Germinal center (tissue), 1 donor: ENCODE results near the gene ZDHHC5.
A peak's percentile ranks its signal among the peaks of the same experiment; 100 is the strongest.
"Not testable (repeated sequence)": the region's sequence is repeated elsewhere in the genome, so short reads cannot be mapped to it uniquely, and the experiment has no call there.

ENCODE experiments used
- DNase-seq: peaks from one replicate; pipeline ENCODE4 v3.0.0; 2012; ENCODE audit warnings: mixed read lengths, low spot score

The ZDHHC5 gene

GRCh38 chr11:57667117-57667735 is 688 bp upstream of the ZDHHC5 start:
- peak; percentile 97 for DNase-seq

DNA sequence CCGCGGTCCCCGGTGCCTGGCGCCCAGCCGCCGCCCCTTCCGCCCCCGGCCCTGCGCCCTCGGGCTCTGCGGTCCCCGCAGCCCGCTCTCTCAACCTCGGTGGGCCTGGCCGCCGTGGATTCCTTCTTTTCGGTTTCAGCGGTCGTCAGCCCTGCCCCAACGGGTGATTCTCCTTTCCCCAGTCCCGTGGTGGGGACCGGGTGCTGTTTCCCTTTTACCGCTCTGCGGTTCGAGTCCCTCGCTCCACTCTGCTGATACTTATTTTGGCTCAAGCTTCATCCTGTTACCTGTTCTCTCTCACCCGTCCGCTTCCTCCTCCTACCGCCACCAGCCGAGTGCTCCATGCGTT is 494 bp downstream of the ZDHHC5 start:
- DNase-seq = peak; percentile 50

DNA sequence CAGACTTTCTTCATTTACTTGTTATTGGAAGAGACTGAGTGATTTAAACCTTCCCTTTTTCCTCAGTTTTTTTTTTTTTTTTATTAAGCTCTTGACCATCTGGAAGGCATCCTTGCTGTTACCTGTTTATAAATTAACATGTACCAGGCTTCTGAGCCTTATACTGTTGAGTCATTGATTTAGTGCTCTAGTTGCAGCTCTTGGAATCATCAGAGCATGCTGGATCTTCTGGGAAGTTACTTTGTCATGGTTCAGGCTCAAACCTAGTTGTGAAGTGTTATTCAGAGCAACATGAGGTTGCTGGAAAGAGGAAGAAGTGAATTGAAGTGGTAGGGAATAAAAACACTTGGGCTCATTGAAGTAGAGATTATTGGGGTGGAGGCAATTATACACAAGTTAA is 6.3 kb downstream of the ZDHHC5 start:
- no peak for DNase-seq

GRCh38 chr11:57675176-57675941 is 7.4 kb downstream of the ZDHHC5 start:
- no peak for DNase-seq

DNA sequence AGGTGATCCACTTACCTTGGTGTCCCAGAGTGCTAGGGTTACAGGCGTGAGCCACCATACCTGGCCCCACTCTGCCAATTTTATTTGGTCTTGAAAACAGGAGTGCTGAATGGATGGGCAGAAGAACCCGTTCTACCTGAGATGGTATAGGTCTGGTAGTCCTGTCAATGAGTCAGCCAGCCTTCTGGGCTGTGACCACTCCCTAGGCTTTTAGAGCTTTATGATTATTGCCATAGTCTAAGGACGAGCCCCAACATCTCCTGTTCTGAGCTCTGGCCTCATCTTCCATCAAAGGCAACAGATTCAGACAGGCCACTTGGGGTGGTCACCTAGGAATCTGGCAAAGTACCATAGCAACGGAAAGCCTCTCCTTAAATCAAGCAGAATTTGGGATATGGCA is 11.5 kb downstream of the ZDHHC5 start:
- no peak for DNase-seq

- no peak for DNase-seq
These were observed 12.6 kb downstream of the ZDHHC5 start for GRCh38 chr11:57680552-57680874.

GRCh38 chr11:57681168-57681567 is 13.3 kb downstream of the ZDHHC5 start:
- DNase-seq = no peak

GRCh38 chr11:57690474-57690873 is 22.6 kb downstream of the ZDHHC5 start:
- not testable (repeated sequence) for DNase-seq

DNA sequence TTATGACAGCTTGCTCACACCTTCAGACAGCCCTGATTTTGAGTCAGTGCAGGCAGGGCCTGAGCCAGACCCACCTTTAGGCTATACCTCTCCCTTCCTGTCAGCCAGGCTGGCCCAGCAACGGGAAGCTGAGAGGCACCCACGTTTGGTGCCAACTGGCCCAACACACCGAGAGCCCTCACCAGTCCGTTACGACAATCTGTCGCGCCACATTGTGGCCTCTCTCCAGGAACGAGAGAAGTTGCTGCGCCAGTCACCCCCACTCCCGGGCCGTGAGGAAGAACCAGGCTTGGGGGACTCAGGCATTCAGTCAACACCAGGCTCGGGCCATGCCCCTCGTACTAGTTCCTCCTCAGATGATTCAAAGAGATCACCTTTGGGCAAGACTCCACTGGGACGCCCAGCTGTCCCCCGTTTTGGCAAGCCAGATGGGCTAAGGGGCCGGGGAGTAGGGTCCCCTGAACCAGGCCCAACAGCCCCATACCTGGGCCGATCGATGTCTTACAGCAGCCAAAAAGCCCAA is 31.0 kb downstream of the ZDHHC5 start:
- no peak for DNase-seq

GRCh38 chr11:57699813-57700212 is 31.9 kb downstream of the ZDHHC5 start:
- no peak for DNase-seq

DNA sequence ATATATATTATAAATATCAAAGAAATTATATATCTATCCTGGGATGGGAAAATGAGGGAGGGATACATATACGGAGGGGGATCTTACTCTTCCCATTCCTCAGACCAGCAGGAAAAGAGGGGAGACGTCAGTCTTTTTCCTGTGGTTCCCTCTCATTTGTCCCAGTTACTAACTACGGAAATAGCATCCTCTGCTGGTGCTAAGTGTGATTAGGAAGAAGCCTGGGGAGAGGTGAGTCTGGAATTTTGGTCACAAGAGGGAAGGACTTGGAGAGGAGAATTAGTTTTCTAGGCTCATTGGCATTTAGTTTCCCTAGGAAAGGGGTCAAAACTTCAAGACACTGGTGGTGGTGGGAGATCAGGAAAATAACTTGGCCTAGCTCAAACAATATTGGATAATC is 32.5 kb downstream of the ZDHHC5 start:
- DNase-seq = no peak

- DNase-seq = no peak
These were observed 35.4 kb downstream of the ZDHHC5 start for GRCh38 chr11:57703341-57703740.

- DNase-seq = no peak
These were observed 37.0 kb downstream of the ZDHHC5 start for GRCh38 chr11:57704932-57705331.

DNA sequence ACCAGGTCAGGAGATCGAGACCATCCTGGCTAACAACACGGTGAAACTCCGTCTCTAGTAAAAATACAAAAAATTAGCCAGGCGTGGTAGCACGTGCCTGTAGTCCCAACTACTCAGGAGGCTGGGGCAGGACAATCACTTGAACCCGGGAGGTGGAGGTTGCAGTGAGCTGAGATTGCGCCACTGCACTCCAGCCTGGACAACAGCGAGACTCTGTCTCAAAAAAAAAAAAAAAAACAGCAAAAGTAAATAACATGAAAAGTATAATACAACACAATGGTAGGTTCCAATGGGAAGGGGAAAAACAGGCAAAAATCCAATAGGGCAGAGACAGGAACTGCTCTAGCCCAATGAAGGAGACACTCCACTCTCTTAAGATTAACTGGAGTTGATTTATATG is 37.5 kb downstream of the ZDHHC5 start:
- DNase-seq = not testable (repeated sequence)

DNA sequence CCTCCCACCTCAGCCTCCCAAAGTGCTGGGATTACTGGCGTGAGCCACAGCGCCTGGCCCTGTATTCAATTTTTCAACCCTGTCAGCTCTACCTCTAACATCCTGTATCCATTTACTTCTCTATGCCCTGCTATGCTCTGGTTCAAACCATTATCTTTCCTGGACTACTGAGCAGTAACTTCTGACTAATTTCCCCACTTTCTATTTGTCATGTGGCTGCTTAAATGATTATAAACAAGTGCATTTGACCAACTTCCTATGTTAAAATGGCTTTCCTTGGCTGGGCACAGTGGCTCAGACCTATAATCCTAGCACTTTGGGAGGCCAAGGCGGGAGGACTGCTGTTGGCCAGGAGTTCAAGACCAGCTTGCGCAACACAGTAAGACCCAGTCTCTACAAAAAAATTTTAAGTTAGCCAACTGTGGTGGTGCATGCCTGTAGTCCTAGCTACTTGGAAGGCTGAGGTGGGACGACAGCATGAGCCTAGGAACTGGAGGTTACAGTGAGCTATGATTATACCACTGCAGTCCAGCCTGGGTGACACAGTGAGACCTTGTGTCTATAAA is 42.0 kb downstream of the ZDHHC5 start:
- no peak for DNase-seq

DNA sequence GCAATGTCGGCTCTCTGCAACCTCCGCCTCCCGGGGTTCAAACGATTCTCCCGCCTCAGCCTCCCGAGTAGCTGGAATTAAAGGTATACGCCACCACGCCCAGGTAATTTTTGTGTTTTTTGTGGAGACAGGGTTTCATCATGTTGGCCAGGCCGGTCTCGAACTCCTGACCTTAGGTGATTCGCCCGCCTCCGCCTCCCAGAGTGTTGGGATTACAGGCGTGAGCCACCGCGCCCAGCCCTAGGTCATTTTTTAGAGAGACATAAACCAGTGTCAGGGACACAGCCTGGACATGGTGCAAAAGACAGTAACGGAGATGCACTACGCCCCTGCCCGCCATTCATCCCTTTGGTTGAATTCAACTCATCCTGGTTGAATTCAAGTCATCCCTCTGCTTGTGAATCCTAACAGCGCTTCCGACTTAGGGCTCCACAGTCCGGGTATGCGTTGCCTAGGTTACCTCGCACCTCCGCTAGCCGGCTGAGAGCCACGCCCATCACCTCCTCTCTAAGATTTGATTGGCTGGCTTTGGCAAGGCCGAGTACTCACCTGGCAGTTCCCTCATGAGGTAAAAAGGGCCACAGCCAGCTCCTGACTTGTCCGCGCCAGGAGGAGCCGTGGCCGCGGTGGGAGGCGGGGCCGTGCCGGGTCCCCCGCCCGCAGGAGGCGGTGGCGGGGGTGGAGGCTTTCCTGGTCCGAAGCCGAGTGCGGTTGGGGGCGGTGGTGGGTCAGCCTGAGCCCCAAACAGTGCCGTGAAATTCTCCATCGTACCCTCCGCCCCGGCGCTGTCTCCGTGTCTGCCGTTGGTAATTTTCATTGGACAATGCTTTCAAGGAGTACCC is 43.7 kb downstream of the ZDHHC5 start, which contains the start of gene MED19:
Gene MED19 (minus strand): TSS at position 802 of the 842 bp plus-strand sequence. CDS start 36 bp downstream, at position 766.
- peak; percentile 87 for DNase-seq

DNA sequence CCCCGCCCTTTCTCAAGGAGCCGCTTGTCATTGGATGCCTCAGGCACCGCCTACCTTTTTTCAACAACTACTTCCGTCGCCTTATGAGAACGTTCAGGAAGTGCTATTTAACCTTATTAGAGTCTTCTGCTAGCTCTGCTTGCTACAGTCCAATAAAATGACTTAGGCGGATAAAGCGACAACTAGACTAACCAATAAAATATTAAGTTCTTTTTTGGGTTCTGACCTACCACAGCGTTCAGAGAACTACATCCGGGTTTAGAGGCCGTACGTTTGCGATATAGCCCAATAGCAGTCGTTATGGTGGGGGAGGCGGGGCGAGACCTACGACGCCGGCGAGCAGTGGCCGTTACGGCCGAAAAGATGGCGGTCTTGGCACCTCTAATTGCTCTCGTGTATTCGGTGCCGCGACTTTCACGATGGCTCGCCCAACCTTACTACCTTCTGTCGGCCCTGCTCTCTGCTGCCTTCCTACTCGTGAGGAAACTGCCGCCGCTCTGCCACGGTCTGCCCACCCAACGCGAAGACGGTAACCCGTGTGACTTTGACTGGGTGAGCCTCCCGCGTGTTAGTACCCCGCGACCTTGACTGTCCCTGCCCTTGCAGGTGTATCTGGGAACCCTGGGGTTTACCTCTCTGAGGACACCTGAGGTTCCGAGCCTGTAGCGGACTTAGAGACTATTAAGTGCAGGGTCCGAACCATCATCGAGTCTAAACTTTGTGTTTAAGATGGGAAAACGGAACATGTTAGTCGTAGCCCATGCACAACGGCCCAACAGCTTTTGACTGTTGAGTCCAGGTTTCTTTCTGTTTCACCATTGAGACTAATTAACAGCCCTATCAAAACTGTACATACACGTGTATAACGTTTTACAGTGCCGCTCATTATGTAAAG is 44.6 kb downstream of the ZDHHC5 start, which contains the start of gene TMX2:
Gene TMX2 (plus strand): TSS at position 338 of the 895 bp plus-strand sequence. CDS start 26 bp downstream, at position 364.
- peak; percentile 93 for DNase-seq

- no peak for DNase-seq
These were observed 45.9 kb downstream of the ZDHHC5 start for GRCh38 chr11:57713835-57714234.

DNA sequence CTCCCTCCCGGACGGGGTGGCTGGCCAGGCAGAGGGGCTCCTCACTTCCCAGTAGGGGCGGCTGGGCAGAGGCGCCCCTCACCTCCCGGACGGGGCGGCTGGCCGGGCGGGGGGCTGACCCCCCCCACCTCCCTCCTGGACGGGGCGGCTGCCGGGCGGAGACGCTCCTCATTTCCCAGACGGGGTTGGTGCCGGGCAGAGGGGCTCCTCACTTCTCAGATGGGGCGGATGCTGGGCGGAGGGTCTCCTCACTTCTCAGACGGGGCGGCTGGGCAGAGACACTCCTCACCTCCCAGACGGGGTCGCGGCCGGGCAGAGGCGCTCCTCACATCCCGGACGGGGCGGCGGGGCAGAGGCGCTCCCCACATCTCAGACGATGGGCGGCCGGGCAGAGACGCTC is 48.8 kb downstream of the ZDHHC5 start:
- DNase-seq = not testable (repeated sequence)

GRCh38 chr11:57727185-57727584 is 59.3 kb downstream of the ZDHHC5 start:
- no peak for DNase-seq

- no peak for DNase-seq
These were observed 60.9 kb downstream of the ZDHHC5 start for GRCh38 chr11:57728829-57729228.
